Astrocyte (in vitro differentiated cells and primary cell): ENCODE measurements around the gene CALY.
A peak's percentile ranks its signal among the peaks of the same experiment; 100 is the strongest.

Source experiments
- CTCF ChIP-seq: IDR thresholded peaks from 2 replicates; pipeline ENCODE4 v1.5.1; 2011; ENCODE audit warnings: low read depth, mild to moderate bottlenecking, inconsistent platforms, low read length, moderate library complexity; ENCODE audit not compliant: insufficient read depth
- EZH2 ChIP-seq: IDR thresholded peaks from 2 replicates; pipeline ENCODE4 v1.6.1; 2012; ENCODE audit warnings: mild to moderate bottlenecking, low read length, inconsistent platforms; ENCODE audit not compliant: insufficient read depth

GRCh38 chr10:133329491-133330202 is 7.0 kb downstream of the CALY start:
- peak; percentile 86 for TF ChIP-seq CTCF
- TF ChIP-seq EZH2 = no peak
